ENCODE results near the gene TBATA. TPM values are rescaled to one million over a fixed set of nuclear protein-coding genes. Genes with fewer than 3 reads are reported as not detected.

TBATA gene
- polyA plus RNA-seq, 1 of the 3 experiments (the other 2 are of a cell fraction), result not detected

DNA sequence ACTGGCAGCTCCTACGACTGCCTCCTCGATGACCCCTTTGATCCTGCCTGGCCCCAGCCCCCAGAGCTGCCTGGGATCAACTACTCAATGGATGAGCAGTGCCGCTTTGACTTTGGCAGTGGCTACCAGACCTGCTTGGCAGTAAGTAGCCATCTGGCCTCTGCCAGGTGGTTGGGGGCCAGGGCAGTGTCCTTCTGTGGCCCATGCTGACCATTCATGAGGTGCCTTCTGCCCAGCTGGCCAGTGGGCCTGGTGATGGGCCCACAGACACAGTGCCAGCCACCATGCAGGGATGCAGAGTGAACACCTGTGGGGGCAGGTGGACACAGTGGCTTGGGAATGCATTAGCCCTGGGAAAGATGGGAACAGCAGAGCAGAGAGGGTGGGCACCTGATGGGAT lies 50.0 kb downstream of the TBATA start:
- no peak overlapping the region for H2AFZ ChIP-seq (ENCODE audit: low read depth)
- H3K27ac ChIP-seq (ENCODE audit: low read depth in 2 of 2, low read length in 1 of 2), result no peak overlapping the region
- TF ChIP-seq, protein P1, sequence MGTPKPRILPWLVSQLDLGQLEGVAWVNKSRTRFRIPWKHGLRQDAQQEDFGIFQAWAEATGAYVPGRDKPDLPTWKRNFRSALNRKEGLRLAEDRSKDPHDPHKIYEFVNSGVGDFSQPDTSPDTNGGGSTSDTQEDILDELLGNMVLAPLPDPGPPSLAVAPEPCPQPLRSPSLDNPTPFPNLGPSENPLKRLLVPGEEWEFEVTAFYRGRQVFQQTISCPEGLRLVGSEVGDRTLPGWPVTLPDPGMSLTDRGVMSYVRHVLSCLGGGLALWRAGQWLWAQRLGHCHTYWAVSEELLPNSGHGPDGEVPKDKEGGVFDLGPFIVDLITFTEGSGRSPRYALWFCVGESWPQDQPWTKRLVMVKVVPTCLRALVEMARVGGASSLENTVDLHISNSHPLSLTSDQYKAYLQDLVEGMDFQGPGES (IDR thresholded peaks at IDR 0.05; ENCODE audit: low read depth, low read length), result no peak
- TF ChIP-seq NRF1 (IDR thresholded peaks at IDR 0.05; ENCODE audit: low read depth, low read length) (no peak), TEAD4 (IDR thresholded peaks at IDR 0.05; ENCODE audit: borderline replicate concordance, insufficient read depth) (no peak), MXI1 (IDR thresholded peaks at IDR 0.05; ENCODE audit: low read depth, low read length) (no peak), FOSL2 (IDR thresholded peaks at IDR 0.05; ENCODE audit: borderline replicate concordance, low read depth) (no peak), RXRA (IDR thresholded peaks at IDR 0.05; ENCODE audit: borderline replicate concordance, low read depth) (no peak), TAF1 (IDR thresholded peaks at IDR 0.05; ENCODE audit: borderline replicate concordance, low read depth, low read length) (no peak), EZH2phosphoT487 (IDR thresholded peaks at IDR 0.05; ENCODE audit: borderline replicate concordance, low read depth) (no peak), CHD2 (IDR thresholded peaks at IDR 0.05; ENCODE audit: low read length, partially characterized antibody) (no peak), RCOR1 (IDR thresholded peaks at IDR 0.05; ENCODE audit: low read length) (no peak), YY1 (IDR thresholded peaks at IDR 0.05; ENCODE audit: low read depth) (no peak), GATA2 (CRISPR knock-in tag; IDR thresholded peaks at IDR 0.05) (no peak), SIN3A (IDR thresholded peaks at IDR 0.05; ENCODE audit: borderline replicate concordance, low read depth, low read length) (no peak), MEF2A (IDR thresholded peaks at IDR 0.05; ENCODE audit: borderline replicate concordance, low read depth) (no peak), GABPA (IDR thresholded peaks at IDR 0.05; ENCODE audit: low read depth) (no peak)
- TF ChIP-seq, protein P2, sequence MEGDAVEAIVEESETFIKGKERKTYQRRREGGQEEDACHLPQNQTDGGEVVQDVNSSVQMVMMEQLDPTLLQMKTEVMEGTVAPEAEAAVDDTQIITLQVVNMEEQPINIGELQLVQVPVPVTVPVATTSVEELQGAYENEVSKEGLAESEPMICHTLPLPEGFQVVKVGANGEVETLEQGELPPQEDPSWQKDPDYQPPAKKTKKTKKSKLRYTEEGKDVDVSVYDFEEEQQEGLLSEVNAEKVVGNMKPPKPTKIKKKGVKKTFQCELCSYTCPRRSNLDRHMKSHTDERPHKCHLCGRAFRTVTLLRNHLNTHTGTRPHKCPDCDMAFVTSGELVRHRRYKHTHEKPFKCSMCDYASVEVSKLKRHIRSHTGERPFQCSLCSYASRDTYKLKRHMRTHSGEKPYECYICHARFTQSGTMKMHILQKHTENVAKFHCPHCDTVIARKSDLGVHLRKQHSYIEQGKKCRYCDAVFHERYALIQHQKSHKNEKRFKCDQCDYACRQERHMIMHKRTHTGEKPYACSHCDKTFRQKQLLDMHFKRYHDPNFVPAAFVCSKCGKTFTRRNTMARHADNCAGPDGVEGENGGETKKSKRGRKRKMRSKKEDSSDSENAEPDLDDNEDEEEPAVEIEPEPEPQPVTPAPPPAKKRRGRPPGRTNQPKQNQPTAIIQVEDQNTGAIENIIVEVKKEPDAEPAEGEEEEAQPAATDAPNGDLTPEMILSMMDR (IDR thresholded peaks at IDR 0.05), result no peak
- TF ChIP-seq, protein P3, sequence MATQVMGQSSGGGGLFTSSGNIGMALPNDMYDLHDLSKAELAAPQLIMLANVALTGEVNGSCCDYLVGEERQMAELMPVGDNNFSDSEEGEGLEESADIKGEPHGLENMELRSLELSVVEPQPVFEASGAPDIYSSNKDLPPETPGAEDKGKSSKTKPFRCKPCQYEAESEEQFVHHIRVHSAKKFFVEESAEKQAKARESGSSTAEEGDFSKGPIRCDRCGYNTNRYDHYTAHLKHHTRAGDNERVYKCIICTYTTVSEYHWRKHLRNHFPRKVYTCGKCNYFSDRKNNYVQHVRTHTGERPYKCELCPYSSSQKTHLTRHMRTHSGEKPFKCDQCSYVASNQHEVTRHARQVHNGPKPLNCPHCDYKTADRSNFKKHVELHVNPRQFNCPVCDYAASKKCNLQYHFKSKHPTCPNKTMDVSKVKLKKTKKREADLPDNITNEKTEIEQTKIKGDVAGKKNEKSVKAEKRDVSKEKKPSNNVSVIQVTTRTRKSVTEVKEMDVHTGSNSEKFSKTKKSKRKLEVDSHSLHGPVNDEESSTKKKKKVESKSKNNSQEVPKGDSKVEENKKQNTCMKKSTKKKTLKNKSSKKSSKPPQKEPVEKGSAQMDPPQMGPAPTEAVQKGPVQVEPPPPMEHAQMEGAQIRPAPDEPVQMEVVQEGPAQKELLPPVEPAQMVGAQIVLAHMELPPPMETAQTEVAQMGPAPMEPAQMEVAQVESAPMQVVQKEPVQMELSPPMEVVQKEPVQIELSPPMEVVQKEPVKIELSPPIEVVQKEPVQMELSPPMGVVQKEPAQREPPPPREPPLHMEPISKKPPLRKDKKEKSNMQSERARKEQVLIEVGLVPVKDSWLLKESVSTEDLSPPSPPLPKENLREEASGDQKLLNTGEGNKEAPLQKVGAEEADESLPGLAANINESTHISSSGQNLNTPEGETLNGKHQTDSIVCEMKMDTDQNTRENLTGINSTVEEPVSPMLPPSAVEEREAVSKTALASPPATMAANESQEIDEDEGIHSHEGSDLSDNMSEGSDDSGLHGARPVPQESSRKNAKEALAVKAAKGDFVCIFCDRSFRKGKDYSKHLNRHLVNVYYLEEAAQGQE (IDR thresholded peaks at IDR 0.05; ENCODE audit: low read depth, low read length), result no peak
- TF ChIP-seq, protein P4, sequence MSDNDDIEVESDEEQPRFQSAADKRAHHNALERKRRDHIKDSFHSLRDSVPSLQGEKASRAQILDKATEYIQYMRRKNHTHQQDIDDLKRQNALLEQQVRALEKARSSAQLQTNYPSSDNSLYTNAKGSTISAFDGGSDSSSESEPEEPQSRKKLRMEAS (IDR thresholded peaks at IDR 0.05; ENCODE audit: low read depth), result no peak
- no peak overlapping the region for H3K9ac ChIP-seq
- POLR2A ChIA-PET, result no interaction called here
- peaks cover 0 to 9% of the 10 kb centered on the region in 2 experiments; a peak in 1 of 4 replicates for H3K4me1 ChIP-seq (ENCODE audit: control insufficient read depth in 1 of 2, insufficient read depth in 2 of 2, low read depth in 1 of 2, low read length in 1 of 2)
- no peaks in the 10 kb centered on the region for H3F3A ChIP-seq (replicated peaks; ENCODE audit: insufficient read depth)
- H3K27me3 ChIP-seq (ENCODE audit: insufficient read depth), result no peaks in the 10 kb centered on the region
- no peaks in the 10 kb centered on the region for H3K79me2 ChIP-seq (ENCODE audit: insufficient read depth)
- no peak overlapping the region for H3K4me2 ChIP-seq
- H3K4me3 ChIP-seq (ENCODE audit: low read depth in 2 of 2, low read length in 1 of 2), result no peak overlapping the region
- H4K20me1 ChIP-seq (ENCODE audit: insufficient read depth), result no peaks in the 10 kb centered on the region
- CTCF ChIA-PET, result no interaction called here
- H3K36me3 ChIP-seq (replicated peaks in 1 of 2; ENCODE audit: control insufficient read depth in 1 of 2, insufficient read depth in 2 of 2, low read length in 1 of 2), result no peaks in the 10 kb centered on the region
- 20% methylated on average over 2 of the region's 3 CpGs for WGBS (ENCODE audit: low lambda C conversion rate)
- H3K9me3 ChIP-seq, result no peaks in the 10 kb centered on the region
- DNase-seq, result no peak
- no peaks in the 10 kb centered on the region for H3K9me2 ChIP-seq
